Measurements from ENCODE around the gene PRR20E.

The PRR20E gene

GRCh38 chr13:57191667-57192066 lies 24.7 kb downstream of the PRR20E start:
- no peak overlapping the region for H3K4me3 ChIP-seq (replicated peaks; ENCODE audit: low read depth, low read length)
- TF ChIP-seq CTCF (IDR thresholded peaks at IDR 0.05; ENCODE audit: low read depth, low read length, missing control alignments), result no peak
- no peak for DNase-seq (ENCODE audit: extremely low read depth, low read depth)

- H3K4me3 ChIP-seq (replicated peaks; ENCODE audit: low read depth, low read length), result no peak overlapping the region
- no peak for TF ChIP-seq CTCF (IDR thresholded peaks at IDR 0.05; ENCODE audit: low read depth, low read length, missing control alignments)
- DNase-seq (ENCODE audit: extremely low read depth, low read depth), result no peak
Measured at GRCh38 chr13:57212989-57213388, 46.0 kb downstream of the PRR20E start.
